ENCODE measurements around the gene VPS52.

The VPS52 gene

GRCh38 chr6:33294086-33294823 is 22.6 kb upstream of the VPS52 start:
- TF ChIP-seq CTCF (conservative IDR thresholded peaks at IDR 0.05; ENCODE audit: low read depth, low read length): no peak
- no peak for DNase-seq (ENCODE audit: low read depth)
- no peak overlapping the region for H3K4me3 ChIP-seq (ENCODE audit: low read depth, low read length)

- H3K4me3 ChIP-seq (ENCODE audit: low read depth, low read length): no peak overlapping the region
- DNase-seq (ENCODE audit: low read depth): no peak
- no peak for TF ChIP-seq CTCF (conservative IDR thresholded peaks at IDR 0.05; ENCODE audit: low read depth, low read length)
Measured at GRCh38 chr6:33292996-33293682, 21.5 kb upstream of the VPS52 start.

DNA sequence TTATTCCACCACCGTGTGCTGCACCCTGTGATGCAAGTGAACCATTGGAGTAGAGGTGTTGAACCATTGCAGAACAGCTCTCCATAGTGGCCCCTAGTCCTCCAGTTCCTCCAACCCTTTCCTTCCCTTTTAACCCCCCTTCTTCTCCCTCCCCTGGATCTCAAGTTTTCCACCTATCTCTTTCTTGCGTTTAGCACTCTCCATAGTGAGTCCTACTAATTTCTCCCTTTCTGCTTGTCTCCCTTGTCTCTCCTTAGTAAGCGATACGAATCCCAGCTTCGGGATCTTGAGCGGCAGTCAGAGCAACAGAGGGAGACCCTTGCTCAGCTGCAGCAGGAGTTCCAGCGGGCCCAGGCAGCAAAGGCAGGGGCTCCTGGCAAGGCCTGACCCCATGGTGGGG is 18.8 kb upstream of the VPS52 start:
- peak overlapping the region; percentile 87 for H3K4me3 ChIP-seq (ENCODE audit: low read depth, low read length)
- no peak for DNase-seq (ENCODE audit: low read depth)
- no peak for TF ChIP-seq CTCF (conservative IDR thresholded peaks at IDR 0.05; ENCODE audit: low read depth, low read length)

DNA sequence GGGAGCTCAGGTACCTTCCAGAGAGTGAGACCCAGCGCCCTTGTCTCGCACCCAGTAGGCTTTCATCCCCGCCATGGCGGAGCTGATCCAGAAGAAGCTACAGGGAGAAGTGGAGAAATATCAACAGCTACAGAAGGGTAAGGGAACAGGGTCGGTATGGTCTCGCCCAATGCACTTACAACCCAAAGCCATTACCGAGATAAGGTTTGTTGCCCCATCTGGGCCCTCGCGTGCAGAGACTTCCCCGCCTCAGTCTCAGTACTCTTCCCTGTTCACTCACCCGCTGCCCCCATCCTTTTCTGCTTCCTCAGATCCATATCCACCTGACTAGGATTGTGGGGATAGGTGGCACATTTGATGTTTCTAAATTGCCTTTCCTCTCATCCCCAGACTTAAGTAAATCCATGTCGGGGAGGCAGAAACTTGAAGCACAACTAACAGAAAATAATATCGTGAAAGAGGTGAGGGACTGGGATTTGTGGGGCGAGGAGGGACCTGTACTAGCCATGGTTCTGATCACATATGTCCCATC is 18.2 kb upstream of the VPS52 start:
- TF ChIP-seq CTCF (conservative IDR thresholded peaks at IDR 0.05; ENCODE audit: low read depth, low read length): no peak
- no peak for DNase-seq (ENCODE audit: low read depth)
- H3K4me3 ChIP-seq (ENCODE audit: low read depth, low read length): peak overlapping the region; percentile 87

- H3K4me3 ChIP-seq (ENCODE audit: low read depth, low read length): peak within 1 kb of the TSS; percentile 87
- peak; percentile 92 for DNase-seq (ENCODE audit: low read depth)
- TF ChIP-seq CTCF (conservative IDR thresholded peaks at IDR 0.05; ENCODE audit: low read depth, low read length): no peak
Measured at GRCh38 chr6:33288921-33289783, 17.5 kb upstream of the VPS52 start, which contains the start of the genes PFDN6 and WDR46. TSS of gene PFDN6 (plus strand) at chr6:33289601. CDS start at chr6:33289857, 256 bp downstream. TSS of gene WDR46 (minus strand) at chr6:33289239. CDS start at chr6:33289170, 69 bp downstream.

- TF ChIP-seq CTCF (conservative IDR thresholded peaks at IDR 0.05; ENCODE audit: low read depth, low read length): no peak
- peak overlapping the region; percentile 87 for H3K4me3 ChIP-seq (ENCODE audit: low read depth, low read length)
- DNase-seq (ENCODE audit: low read depth): no peak
Measured at GRCh38 chr6:33288141-33288920, 16.7 kb upstream of the VPS52 start.

Measured in choroid plexus epithelial cell (primary cell).